SW480 (cell line): ENCODE data around the gene DDX27.

Experiments used
- DNase-seq: peaks from one replicate; pipeline ENCODE4 v3.0.0-alpha.2; 2016; ENCODE audit warnings: low spot score

Gene DDX27

GRCh38 chr20:49288784-49289696 is 69.8 kb downstream of the DDX27 start:
- no peak for DNase-seq

- DNase-seq = no peak
Measured at GRCh38 chr20:49290608-49291191, 71.5 kb downstream of the DDX27 start.

GRCh38 chr20:49291200-49291599 is 72.0 kb downstream of the DDX27 start:
- DNase-seq = no peak

GRCh38 chr20:49292010-49292409 is 72.8 kb downstream of the DDX27 start:
- no peak for DNase-seq

- DNase-seq = no peak
Measured at GRCh38 chr20:49293122-49293521, 73.9 kb downstream of the DDX27 start.
